ENCODE results near the gene CCDC87. TPM values are rescaled to one million over a fixed set of nuclear protein-coding genes. Genes with fewer than 3 reads are reported as not detected.

The CCDC87 gene
- total and polyA plus RNA-seq, 2 donors (not counting 3 experiments of a cell fraction or from before 2014, with no cell fraction given) = 0.06 to 0.22 TPM

- CTCF ChIA-PET = interaction anchor here (1.4 kb wide), 1 partner anchor 8 kb away, joined by 3 read pairs; the partner anchor contains the start of genes ACTN3 and ZDHHC24
- no peaks in the 10 kb centered on the region for H3K9me3 ChIP-seq (replicated peaks; ENCODE audit: control insufficient read depth, insufficient read depth, low read length)
- dilution Hi-C loops (cut with MboI; ENCODE audit: extremely low pct_ligation_motif_present, low sequenced_read_pairs) = no loop called here
- POLR2A ChIA-PET = no interaction called here
- DNase-seq (ENCODE audit: low read depth, low spot score) = no peak
- no peak overlapping the region for H3K4me3 ChIP-seq (replicated peaks in 1 of 3; ENCODE audit: insufficient read depth in 1 of 3, low read depth in 1 of 3, low read length in 3 of 3)
- H3K36me3 ChIP-seq (ENCODE audit: control insufficient read depth in 2 of 2, extremely low read depth in 1 of 2, insufficient read depth in 2 of 2, low read length in 2 of 2) = no peaks in the 10 kb centered on the region
- H3K79me2 ChIP-seq (ENCODE audit: control insufficient read depth, insufficient read depth, low read length) = no peaks in the 10 kb centered on the region
- no peak overlapping the region for H3K4me2 ChIP-seq (ENCODE audit: insufficient read depth, low read length)
- H3K27me3 ChIP-seq (ENCODE audit: control insufficient read depth in 2 of 2, insufficient read depth in 2 of 2, low read length in 2 of 2) = peaks cover 5 to 6% of the 10 kb centered on the region in 2 experiments
- BruUV-seq (replicated peaks) = no TSS peak
- H3K4me1 ChIP-seq (ENCODE audit: control insufficient read depth, extremely low read depth, insufficient read depth, low read length) = no peaks in the 10 kb centered on the region
- H4K20me1 ChIP-seq (replicated peaks; ENCODE audit: control insufficient read depth, extremely low read depth, insufficient read depth, low read length) = no peaks in the 10 kb centered on the region
- no peak overlapping the region for H3K9ac ChIP-seq (replicated peaks; ENCODE audit: extremely low read depth, insufficient read depth, low read length)
- no peaks in the 10 kb centered on the region for H3K9me1 ChIP-seq (replicated peaks; ENCODE audit: control insufficient read depth, extremely low read depth, insufficient read depth, low read length)
- intact Hi-C loops (cut with micrococcal nuclease) = no loop called here
- no peak overlapping the region for H2AFZ ChIP-seq (ENCODE audit: low read depth, low read length)
- no peak for TF ChIP-seq GATA2 (IDR thresholded peaks at IDR 0.05; ENCODE audit: insufficient read depth, insufficient read length, low read depth, low read length)
- no peak for TF ChIP-seq POLR2A (IDR thresholded peaks at IDR 0.05; ENCODE audit: low read depth, low read length)
- TF ChIP-seq MAX (IDR thresholded peaks at IDR 0.05; ENCODE audit: insufficient read depth, insufficient read length) = no peak
- no peak for TF ChIP-seq EZH2 (IDR thresholded peaks at IDR 0.05; ENCODE audit: borderline replicate concordance, low read depth, low read length, severe bottlenecking)
- no peak for TF ChIP-seq POLR2AphosphoS5 (IDR thresholded peaks at IDR 0.05; ENCODE audit: insufficient read depth, low read depth, low read length)
- no peak for TF ChIP-seq JUN (IDR thresholded peaks at IDR 0.05; ENCODE audit: borderline replicate concordance, insufficient read depth, insufficient read length, low read depth)
- no peak for TF ChIP-seq CTCF (IDR thresholded peaks at IDR 0.05; ENCODE audit: extremely low read depth in 1 of 2, insufficient read depth in 1 of 2, low read depth in 1 of 2, low read length in 2 of 2)
- no peak for TF ChIP-seq FOS (IDR thresholded peaks at IDR 0.05; ENCODE audit: borderline replicate concordance, insufficient read depth, low read length)
- no peak for TF ChIP-seq MYC (IDR thresholded peaks at IDR 0.05; ENCODE audit: low read depth, low read length)
- FAIRE-seq = no peak
- H3K27ac ChIP-seq (ENCODE audit: insufficient read depth, low read depth, low read length) = no peak overlapping the region
Observed at GRCh38 chr11:66554602-66555001, 38.3 kb downstream of the CCDC87 start.
